Measurements from ENCODE around the gene MEGF9.
A peak's percentile ranks its signal among the peaks of the same experiment; 100 is the strongest.

Gene MEGF9

DNA sequence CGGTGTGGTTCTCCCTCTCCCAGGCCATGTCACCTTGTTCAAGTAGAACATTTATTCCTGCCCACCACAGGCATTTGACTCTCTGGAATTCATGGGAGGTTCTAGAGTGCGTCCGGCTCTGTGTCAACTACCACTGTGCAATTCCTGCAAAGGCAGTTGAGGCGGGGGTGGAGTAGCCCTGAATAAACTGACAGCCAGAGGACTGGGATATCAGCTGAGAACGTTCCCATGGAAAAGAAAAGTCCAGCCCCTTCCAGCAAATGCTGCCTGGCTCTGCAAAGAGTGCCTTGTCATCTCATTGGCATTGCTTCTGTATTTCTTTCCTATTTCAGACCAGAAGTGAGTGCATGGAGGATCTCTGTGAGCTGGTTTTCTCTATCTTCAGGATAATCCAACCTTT, 18.9 kb upstream of the MEGF9 start:
- DNase-seq (ENCODE audit: low spot score): no peak
- in situ Hi-C loops (cut with MboI; ENCODE audit: low pct_unique_long_range_greater_than_20kb, low sequenced_read_pairs, unreplicated experiment): loop anchor here (25.0 kb wide), 1 partner anchor 654 kb away; no protein-coding TSS in a partner anchor
- TF ChIP-seq CTCF (IDR thresholded peaks at IDR 0.05; ENCODE audit: extremely low read depth, insufficient read depth, missing control alignments): no peak

DNA sequence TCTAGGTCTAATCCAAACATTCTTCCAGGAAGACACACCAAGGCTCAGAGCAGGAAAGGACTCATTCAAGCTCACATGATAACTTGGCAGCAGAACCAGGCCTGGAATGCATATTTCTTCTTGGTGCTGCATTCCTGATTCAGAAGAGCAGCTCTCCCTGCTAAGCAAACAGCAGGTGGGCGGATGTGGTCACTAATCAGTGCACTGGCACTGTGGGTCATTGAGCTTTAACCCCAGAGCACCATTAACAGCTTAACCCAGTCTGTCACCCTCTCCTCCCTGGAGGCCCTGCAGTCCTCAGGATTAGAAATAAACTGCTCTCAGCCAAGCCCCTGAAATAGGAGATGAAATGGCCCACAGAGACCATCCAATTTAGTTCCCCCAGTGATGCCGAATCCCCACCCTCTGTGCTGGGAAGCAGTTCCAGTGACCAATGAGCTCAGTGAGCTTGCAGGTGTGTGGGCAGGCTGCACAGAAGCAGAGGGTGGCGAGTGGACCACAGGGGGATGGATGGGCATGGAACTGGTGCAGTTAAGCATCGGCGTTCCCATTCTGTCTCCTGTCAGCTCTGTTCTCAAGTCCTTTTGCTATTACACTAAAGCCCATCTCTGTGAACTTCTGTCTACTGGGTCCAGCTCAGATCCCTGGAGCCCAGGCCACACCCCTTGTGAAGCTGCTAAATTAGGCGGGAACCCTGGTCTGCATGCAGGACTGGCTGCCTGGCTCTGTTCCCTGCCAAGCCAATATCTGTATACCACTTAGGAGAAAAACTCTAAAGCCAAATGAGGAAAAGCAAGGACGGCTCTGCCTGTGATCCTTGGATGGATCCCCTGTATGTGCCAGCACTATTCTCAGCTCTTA, 16.6 kb upstream of the MEGF9 start:
- in situ Hi-C loops (cut with MboI; ENCODE audit: low pct_unique_long_range_greater_than_20kb, low sequenced_read_pairs, unreplicated experiment): loop anchor here (25.0 kb wide), 1 partner anchor 656 kb away; no protein-coding TSS in a partner anchor
- no peak for DNase-seq (ENCODE audit: low spot score)
- no peak for TF ChIP-seq CTCF (IDR thresholded peaks at IDR 0.05; ENCODE audit: extremely low read depth, insufficient read depth, missing control alignments)

GRCh38 chr9:120729791-120730241, 15.5 kb upstream of the MEGF9 start:
- peak; percentile 26 for TF ChIP-seq CTCF (IDR thresholded peaks at IDR 0.05; ENCODE audit: extremely low read depth, insufficient read depth, missing control alignments)
- no peak for DNase-seq (ENCODE audit: low spot score)
- in situ Hi-C loops (cut with MboI; ENCODE audit: low pct_unique_long_range_greater_than_20kb, low sequenced_read_pairs, unreplicated experiment): loop anchor here (25.0 kb wide), 1 partner anchor 657 kb away; no protein-coding TSS in a partner anchor

DNA sequence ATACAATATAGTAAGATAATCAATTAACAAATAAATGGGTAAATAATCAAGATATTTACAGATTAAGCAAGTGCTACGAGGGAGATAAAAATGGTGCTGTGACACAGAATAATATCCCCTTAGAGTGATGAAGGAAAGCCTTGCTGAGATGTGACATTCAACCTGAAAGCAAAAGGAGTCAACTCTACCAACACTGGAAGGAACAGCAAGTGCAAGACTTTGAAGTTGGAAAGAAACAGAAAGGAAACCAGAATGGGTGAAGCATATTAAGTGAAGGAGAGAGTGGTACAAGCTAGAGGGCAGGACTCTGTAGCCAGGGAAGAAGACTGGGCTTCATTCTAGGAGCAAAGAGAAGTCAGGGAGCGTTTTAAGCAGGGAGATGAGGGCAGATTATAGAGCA, 12.2 kb upstream of the MEGF9 start:
- DNase-seq (ENCODE audit: low spot score): no peak
- TF ChIP-seq CTCF (IDR thresholded peaks at IDR 0.05; ENCODE audit: extremely low read depth, insufficient read depth, missing control alignments): no peak
- in situ Hi-C loops (cut with MboI; ENCODE audit: low pct_unique_long_range_greater_than_20kb, low sequenced_read_pairs, unreplicated experiment): loop anchor here (25.0 kb wide), 1 partner anchor 661 kb away; no protein-coding TSS in a partner anchor

DNA sequence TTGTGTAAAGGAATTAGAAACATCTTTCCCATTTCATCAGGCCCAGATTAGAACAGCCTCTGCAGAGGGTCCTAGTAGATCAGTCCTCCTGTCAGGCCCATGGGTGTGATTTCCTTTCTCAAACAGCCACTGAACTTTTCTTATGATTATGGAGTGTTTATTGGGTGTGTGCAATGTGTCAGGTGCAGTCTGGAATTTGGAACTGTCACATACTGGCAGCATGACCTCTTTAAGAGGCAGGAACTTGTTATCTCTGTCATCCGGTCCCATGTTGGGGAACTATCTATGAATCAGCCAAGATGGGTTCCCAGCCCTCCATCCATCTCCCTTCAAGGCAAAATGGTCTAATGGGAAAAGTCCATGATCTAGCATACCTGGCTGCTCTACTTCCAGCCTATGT, 11.6 kb upstream of the MEGF9 start:
- in situ Hi-C loops (cut with MboI; ENCODE audit: low pct_unique_long_range_greater_than_20kb, low sequenced_read_pairs, unreplicated experiment): loop anchor here (25.0 kb wide), 1 partner anchor 661 kb away; no protein-coding TSS in a partner anchor
- DNase-seq (ENCODE audit: low spot score): no peak
- TF ChIP-seq CTCF (IDR thresholded peaks at IDR 0.05; ENCODE audit: extremely low read depth, insufficient read depth, missing control alignments): no peak

DNA sequence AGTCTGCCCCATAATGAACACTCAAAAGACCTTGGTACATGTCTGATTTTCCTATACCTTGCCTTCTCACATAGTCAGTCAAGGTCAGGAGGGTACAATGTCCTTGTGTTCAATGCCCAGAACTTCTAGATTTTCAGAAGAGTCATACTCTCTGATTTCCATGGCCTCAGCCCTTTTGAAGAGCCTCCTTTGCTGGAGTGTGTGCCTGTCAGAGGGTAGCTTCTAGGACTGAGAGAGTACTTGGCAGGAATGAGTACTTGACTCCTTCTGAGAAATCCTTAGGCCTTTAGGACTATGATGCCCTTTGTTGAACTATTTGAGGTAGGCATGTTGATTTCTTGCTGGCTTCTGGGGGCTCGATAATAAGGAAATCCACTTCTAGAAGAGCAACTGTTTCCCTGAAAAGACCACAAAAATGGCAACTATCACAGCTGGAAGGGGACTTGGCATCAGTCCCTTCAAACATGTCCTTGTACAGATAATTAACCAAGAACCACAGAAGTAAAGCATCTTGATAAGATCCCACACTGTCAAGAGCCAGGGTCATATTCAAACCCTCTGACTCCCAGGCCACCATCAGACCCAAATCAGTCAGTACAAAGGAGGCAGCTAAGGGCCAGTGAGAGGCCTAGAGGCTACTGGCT, 10.6 kb upstream of the MEGF9 start:
- no peak for TF ChIP-seq CTCF (IDR thresholded peaks at IDR 0.05; ENCODE audit: extremely low read depth, insufficient read depth, missing control alignments)
- no peak for DNase-seq (ENCODE audit: low spot score)
- in situ Hi-C loops (cut with MboI; ENCODE audit: low pct_unique_long_range_greater_than_20kb, low sequenced_read_pairs, unreplicated experiment): loop anchor here (25.0 kb wide), 1 partner anchor 662 kb away; no protein-coding TSS in a partner anchor

Measured in GM13977 (cell line).